Lower leg skin (tissue), 4 donors: ENCODE data around the gene TCERG1L. TPM values are rescaled to one million over a fixed set of nuclear protein-coding genes. Genes with fewer than 3 reads are reported as not detected.

ENCODE experiments used
- DNase-seq, 2 donors: peaks; one replicate each; pipeline ENCODE4 v3.0.0-alpha.2; 2019; ENCODE audit warnings: low spot score in 2 of 2
- H3K4me3 ChIP-seq: fragments of 200-600 bp; sonication (generic); 2 replicates; pipeline ENCODE4 v1.5.1; 2017; ENCODE audit warnings: mild to moderate bottlenecking, low read depth; ENCODE audit not compliant: poor library complexity, severe bottlenecking
- POLR2A ChIP-seq, 2 donors: fragments of 450-650 bp; IDR thresholded peaks; one replicate each; pipeline ENCODE4 v1.6.1; 2016 to 2017; ENCODE audit warnings: antibody characterized with exemption in 2 of 2, mild to moderate bottlenecking in 1 of 2, moderate library complexity in 1 of 2
- WGBS, 2 donors: methylation state at CpG; one replicate each; pipeline ENCODE4 v1.1.5; 2018; 5-methylcytosine and 5-hydroxymethylcytosine counted together
- intact Hi-C: fragments of 100-400 bp; cut with DNase I; formaldehyde crosslinking; loops from one replicate; pipeline ENCODE4 v1.15.0; 2023; ENCODE audit warnings: low total_unique reads
- total RNA-seq, 4 donors: library from RNA; depleted of rRNA; stranded (reverse); fragments of >200 nt; gene quantifications; one replicate each; pipeline ENCODE4 v1.1.0, GENCODE V29; 2016
- TF ChIP-seq, protein P1 (sequence below), 3 donors: fragments of 450-650 bp; IDR thresholded peaks; one replicate each; pipeline ENCODE4 v1.5.1; 2016; ENCODE audit warnings: antibody characterized with exemption in 3 of 3, mild to moderate bottlenecking in 3 of 3, moderate library complexity in 2 of 3

Gene TCERG1L
- total RNA-seq, 4 donors from 2014 or later: 0.57 to 1.1 (median 0.90) TPM

GRCh38 chr10:131253931-131254858 lies 57.3 kb downstream of the TCERG1L start:
- intact Hi-C loops: no loop called here
- no peak for DNase-seq
- 92 to 93% methylated on average over 22 of the region's 22 CpGs for WGBS, 2 donors
- TF ChIP-seq POLR2A (IDR thresholded peaks at IDR 0.05): no peak
- TF ChIP-seq, protein P1, sequence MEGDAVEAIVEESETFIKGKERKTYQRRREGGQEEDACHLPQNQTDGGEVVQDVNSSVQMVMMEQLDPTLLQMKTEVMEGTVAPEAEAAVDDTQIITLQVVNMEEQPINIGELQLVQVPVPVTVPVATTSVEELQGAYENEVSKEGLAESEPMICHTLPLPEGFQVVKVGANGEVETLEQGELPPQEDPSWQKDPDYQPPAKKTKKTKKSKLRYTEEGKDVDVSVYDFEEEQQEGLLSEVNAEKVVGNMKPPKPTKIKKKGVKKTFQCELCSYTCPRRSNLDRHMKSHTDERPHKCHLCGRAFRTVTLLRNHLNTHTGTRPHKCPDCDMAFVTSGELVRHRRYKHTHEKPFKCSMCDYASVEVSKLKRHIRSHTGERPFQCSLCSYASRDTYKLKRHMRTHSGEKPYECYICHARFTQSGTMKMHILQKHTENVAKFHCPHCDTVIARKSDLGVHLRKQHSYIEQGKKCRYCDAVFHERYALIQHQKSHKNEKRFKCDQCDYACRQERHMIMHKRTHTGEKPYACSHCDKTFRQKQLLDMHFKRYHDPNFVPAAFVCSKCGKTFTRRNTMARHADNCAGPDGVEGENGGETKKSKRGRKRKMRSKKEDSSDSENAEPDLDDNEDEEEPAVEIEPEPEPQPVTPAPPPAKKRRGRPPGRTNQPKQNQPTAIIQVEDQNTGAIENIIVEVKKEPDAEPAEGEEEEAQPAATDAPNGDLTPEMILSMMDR (IDR thresholded peaks at IDR 0.05): no peak
- no peak overlapping the region for H3K4me3 ChIP-seq

DNA sequence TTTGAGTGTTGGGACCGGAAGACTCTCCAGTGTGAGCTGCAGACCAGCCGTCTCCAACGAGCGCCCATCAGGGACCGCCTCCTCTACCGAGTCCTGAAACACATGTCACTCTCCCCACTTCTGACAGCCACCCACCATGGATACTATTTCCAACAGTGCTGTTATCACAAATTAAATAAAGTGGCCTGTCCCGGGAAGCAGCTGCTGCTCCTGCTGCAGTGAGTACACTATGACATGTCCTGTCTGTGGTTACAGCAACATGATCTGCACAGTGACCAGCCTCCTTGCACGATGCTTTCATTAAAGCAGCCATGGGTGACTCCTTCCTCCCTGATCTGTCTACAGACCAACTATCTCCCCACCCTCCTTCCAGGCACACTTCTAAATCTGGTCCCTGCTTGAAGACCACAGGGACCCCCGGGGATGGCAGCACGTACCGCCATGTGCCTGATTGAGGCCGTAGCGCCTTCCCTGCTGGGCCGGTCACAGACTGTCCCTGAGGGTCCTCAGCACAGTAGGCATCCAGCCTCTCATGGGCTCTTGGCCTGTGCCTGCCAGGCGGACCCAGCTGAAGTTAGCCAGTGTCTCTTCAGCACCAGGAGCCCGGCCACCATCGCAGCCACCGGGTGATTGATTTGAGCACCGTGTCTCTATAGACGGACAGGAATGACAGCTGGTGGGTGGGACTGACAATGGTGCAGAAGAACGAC lies 58.8 kb downstream of the TCERG1L start:
- TF ChIP-seq, protein P1 (IDR thresholded peaks at IDR 0.05): no peak
- no peak for TF ChIP-seq POLR2A (IDR thresholded peaks at IDR 0.05)
- 88 to 95% methylated on average over 20 to 21 of the region's 21 CpGs for WGBS, 2 donors
- no peak for DNase-seq
- intact Hi-C loops: no loop called here
- no peak overlapping the region for H3K4me3 ChIP-seq

DNA sequence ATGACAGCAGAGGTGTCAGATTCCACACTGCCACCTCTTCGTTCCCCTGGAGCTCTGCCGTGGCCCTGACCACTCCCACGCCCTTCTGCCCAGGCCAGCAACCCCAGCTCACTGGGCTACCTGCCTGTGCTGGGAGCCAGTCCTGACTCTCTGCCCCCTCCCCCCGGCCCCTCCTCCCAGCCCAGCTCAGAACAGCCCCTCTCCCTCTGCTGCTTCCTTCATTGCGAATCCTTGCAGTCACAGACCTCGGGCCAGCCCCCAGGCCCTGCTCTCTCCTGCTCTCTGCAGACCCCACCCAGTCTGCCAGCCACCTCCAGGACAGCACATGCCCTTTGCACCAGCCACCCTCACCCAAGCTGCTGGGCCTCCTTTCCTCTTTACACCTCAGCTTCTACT lies 60.4 kb downstream of the TCERG1L start:
- intact Hi-C loops: no loop called here
- no peak for DNase-seq
- TF ChIP-seq, protein P1 (IDR thresholded peaks at IDR 0.05): no peak
- no peak for TF ChIP-seq POLR2A (IDR thresholded peaks at IDR 0.05)
- 34 to 78% methylated on average over 5 to 6 of the region's 6 CpGs for WGBS, 2 donors
- no peak overlapping the region for H3K4me3 ChIP-seq

GRCh38 chr10:131250454-131251145 lies 60.9 kb downstream of the TCERG1L start:
- TF ChIP-seq POLR2A (IDR thresholded peaks at IDR 0.05): no peak
- TF ChIP-seq, protein P1 (IDR thresholded peaks at IDR 0.05): no peak
- WGBS, 2 donors: 40 to 62% methylated on average over 18 of the region's 18 CpGs
- DNase-seq: no peak
- H3K4me3 ChIP-seq: no peak overlapping the region
- intact Hi-C loops: no loop called here

GRCh38 chr10:131249955-131250344 lies 61.6 kb downstream of the TCERG1L start:
- no peak for DNase-seq
- no peak overlapping the region for H3K4me3 ChIP-seq
- WGBS, 2 donors: 41% methylated on average over 13 to 14 of the region's 14 CpGs
- intact Hi-C loops: no loop called here
- TF ChIP-seq, protein P1 (IDR thresholded peaks at IDR 0.05): no peak
- TF ChIP-seq POLR2A (IDR thresholded peaks at IDR 0.05): no peak
